NCI-H524 treated with DMSO at 0.1 percent for 48 hours (cell line): Measurements from ENCODE around the gene EXOC2.
"Not testable (repeated sequence)": the region's sequence is repeated elsewhere in the genome, so short reads cannot be mapped to it uniquely, and the experiment has no call there.

Source experiments
- DNase-seq: peaks from one replicate; lab custom pipeline; 2025; lab: John Stamatoyannopoulos, UW

The EXOC2 gene

GRCh38 chr6:626236-626635 lies 66.7 kb downstream of the EXOC2 start:
- no peak for DNase-seq

GRCh38 chr6:624979-625378 lies 68.0 kb downstream of the EXOC2 start:
- no peak for DNase-seq

DNA sequence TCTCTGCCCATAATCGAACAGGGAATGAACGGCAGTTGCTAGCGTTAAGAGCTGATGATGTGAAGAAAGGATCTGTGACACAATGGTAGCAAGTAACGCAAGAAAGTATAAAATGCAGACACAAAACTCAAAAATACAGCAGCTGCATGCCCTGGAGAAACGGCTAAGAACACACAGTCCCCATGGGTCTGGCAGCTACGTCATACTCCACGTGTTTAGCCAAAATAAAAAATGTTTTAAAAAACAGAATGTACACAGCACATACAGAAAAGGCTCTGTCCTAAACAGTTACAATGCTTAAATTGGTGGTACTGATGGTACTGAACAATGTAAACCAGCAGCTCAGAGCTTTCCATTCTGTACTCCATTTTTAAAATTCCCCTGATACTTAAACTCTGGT lies 70.5 kb downstream of the EXOC2 start:
- DNase-seq: no peak

GRCh38 chr6:621931-622330 lies 71.0 kb downstream of the EXOC2 start:
- DNase-seq: no peak

GRCh38 chr6:620950-621349 lies 72.0 kb downstream of the EXOC2 start:
- DNase-seq: no peak

GRCh38 chr6:620166-620565 lies 72.8 kb downstream of the EXOC2 start:
- no peak for DNase-seq

- no peak for DNase-seq
These were observed 75.4 kb downstream of the EXOC2 start for GRCh38 chr6:617456-618100.

- no peak for DNase-seq
These were observed 79.0 kb downstream of the EXOC2 start for GRCh38 chr6:613981-614380.

GRCh38 chr6:611928-612327 lies 81.0 kb downstream of the EXOC2 start:
- no peak for DNase-seq

- DNase-seq: no peak
These were observed 82.1 kb downstream of the EXOC2 start for GRCh38 chr6:610882-611281.

GRCh38 chr6:609905-610304 lies 83.0 kb downstream of the EXOC2 start:
- DNase-seq: no peak

GRCh38 chr6:606829-607379 lies 86.0 kb downstream of the EXOC2 start:
- DNase-seq: no peak

- DNase-seq: not testable (repeated sequence)
These were observed 87.0 kb downstream of the EXOC2 start for GRCh38 chr6:605895-606294.

DNA sequence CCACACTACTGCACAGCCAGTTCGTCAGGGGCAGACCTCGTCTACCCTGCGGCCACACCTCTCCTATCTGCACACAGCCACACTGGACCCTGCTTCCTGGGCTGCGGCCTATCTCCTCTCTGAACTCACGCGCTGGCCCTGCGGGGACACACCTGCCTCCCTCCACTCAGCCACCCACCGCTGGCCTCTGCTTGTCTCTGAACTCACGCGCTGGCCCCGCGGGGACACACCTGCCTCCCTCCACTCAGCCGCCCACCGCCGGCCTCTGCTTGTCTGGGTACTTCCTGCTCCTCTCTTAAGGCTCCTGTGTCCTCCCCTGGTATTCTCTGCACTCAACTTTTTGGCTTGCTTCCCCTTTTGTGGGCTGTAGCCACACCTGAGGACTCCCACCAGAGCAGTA lies 88.4 kb downstream of the EXOC2 start:
- DNase-seq: no peak

DNA sequence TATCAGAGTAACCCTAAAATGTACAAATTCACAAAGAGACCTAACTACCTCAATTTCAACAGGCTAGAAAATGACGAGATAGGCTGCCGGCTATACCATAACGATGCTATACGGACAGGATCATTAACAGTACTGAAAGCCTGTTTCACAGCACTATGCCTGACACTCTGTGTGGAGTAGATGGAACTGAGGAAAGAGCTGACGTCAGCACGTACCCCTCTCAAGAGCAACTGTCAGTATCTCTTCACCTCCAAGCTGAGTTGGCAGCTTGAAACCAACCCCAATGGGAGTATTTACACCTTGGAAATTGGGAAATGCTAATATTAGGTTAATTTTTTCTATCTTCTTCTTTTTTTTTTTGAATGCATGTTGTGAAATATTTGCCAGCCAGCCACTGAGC lies 89.7 kb downstream of the EXOC2 start:
- no peak for DNase-seq

DNA sequence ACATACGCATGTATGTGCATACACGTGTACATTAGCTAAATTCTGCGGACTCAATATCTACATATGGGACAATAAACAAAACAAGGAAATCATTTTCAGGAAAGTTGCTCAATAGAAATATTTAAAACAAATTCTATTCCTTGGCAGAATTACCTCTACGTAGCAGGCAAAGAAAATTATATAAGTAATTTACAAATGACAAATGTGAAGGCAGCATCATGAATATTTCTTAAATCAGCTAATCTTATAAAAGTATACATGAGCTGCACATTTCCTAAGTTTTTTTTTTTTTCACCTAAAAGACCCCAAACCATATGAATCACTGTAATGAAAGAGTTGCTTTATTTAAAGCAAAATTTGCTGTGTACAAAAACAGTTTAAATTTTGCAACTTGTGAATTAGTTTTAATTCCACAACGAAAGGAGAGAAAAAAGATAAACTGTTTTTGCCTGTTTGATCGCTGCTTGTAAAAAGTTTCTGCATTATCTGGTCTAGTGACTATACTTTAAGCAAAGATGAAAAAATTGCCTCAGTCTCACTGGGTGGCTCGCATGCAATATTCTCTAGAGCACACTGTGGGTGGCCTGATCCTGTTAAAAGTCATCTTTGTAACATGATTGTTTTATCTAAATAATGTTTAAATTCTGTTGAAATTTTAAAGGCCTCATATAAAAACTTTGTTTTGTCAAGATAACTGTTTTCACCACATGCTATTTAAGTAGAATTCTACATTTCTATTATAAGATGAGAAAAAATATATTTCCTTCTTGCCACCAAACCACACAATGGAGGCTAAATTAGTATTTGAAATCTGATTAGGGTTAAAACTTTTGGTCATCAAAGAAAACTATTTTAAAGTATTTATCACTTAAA lies 93.1 kb downstream of the EXOC2 start:
- no peak for DNase-seq

- no peak for DNase-seq
These were observed 99.1 kb downstream of the EXOC2 start for GRCh38 chr6:593907-594212.

DNA sequence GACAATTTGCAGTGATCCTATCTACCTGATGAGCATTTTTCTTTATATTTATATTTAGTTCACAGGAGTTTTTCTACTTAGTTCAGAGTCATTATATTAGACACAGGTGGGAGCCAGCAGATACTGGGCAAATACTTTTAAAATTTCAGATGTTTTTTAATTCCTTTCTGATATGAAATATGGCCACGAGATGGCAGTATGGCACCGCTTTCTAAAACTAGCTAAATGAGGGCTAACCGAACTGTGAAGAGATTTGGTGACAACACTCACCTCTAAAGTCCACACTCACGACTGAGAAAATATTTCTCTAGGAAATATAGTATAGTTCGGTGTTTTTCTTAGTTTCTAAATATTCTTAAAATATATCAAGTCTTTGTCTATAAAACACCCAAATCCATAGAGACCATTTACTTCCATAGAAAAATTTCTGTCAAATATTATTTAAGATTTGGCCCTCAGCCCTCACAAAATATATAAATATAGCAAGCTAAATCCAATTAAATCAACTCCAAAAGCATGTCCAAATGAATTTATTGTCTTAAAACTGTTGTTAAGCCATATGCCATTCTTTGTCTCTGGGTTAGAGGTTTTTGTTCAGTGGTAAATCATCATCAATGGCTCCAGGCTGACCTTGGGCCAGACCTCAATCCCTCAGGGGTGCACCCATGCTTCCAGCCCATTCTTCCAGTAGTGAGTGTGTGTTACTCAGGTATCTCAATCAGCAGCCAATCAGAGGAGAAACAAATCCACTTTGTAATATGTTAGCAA lies 99.6 kb downstream of the EXOC2 start:
- no peak for DNase-seq

DNA sequence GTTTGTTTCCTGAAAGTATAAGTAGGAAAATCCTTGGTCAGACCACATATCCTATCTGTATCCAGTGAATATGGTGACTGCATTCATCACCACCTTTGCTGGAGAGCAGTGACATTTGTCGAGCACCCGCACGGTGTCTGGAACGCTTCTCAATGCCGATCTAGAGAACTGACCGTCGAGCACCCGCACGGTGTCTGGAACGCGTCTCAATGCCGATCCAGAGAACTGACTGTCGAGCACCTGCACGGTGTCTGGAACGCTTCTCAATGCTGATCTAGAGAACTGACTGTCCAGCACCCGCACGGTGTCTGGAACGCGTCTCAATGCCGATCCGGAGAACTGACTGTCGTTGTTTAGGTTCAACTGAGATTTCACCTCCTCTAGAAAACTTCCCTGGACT lies 103.8 kb downstream of the EXOC2 start:
- DNase-seq: no peak

DNA sequence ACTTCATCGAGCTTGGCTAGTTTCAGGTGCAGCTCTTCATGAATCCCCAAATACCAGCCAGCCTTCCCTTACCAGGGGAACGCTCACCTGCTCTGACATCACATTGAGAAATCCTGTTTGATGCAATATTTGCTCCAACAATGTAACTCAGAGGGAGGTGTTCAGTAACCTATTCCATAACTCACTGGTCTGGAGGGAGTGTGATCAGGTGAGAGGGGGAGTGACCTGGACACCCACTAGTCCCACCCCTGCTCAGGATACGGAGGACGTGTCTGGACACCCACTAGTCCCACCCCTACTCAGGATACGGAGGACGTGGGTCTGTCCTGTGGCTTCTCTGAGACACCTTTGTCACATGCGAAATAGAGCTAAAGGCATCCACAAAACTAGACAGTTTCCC lies 106.4 kb downstream of the EXOC2 start:
- DNase-seq: no peak

GRCh38 chr6:583635-584034 lies 109.3 kb downstream of the EXOC2 start:
- DNase-seq: no peak

GRCh38 chr6:583116-583515 lies 109.8 kb downstream of the EXOC2 start:
- DNase-seq: no peak

GRCh38 chr6:582370-582769 lies 110.6 kb downstream of the EXOC2 start:
- DNase-seq: no peak
